ENCODE measurements around the gene MEIS1.

DNA sequence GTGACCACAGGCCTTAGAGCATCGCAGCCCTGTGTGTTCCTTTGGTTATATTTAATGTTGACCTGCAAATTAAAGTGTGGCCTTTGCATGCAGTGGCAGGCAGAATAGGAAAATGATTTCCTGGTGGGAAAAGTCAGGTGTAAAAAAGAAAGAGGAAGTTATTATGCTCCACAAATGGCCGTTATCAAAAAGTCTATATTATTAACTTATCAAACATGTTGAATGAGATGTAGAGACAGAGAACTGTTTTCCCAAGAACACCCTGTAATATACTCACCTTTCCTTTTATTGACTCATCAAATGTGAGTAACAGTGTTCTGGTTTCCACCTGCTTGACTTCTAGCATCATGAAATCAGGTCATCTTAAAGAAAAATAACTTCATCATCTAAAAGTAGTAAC is 35.3 kb downstream of the MEIS1 start:
- TF ChIP-seq, protein P1, sequence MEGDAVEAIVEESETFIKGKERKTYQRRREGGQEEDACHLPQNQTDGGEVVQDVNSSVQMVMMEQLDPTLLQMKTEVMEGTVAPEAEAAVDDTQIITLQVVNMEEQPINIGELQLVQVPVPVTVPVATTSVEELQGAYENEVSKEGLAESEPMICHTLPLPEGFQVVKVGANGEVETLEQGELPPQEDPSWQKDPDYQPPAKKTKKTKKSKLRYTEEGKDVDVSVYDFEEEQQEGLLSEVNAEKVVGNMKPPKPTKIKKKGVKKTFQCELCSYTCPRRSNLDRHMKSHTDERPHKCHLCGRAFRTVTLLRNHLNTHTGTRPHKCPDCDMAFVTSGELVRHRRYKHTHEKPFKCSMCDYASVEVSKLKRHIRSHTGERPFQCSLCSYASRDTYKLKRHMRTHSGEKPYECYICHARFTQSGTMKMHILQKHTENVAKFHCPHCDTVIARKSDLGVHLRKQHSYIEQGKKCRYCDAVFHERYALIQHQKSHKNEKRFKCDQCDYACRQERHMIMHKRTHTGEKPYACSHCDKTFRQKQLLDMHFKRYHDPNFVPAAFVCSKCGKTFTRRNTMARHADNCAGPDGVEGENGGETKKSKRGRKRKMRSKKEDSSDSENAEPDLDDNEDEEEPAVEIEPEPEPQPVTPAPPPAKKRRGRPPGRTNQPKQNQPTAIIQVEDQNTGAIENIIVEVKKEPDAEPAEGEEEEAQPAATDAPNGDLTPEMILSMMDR (conservative IDR thresholded peaks at IDR 0.05): no peak
- no peak for TF ChIP-seq EZH2 (IDR thresholded peaks at IDR 0.05; ENCODE audit: low read depth)
